OCI-LY1 (cell line): Measurements from ENCODE around the gene CSF2RB.

Experiments used
- H2AFZ ChIP-seq: fragments of 200-600 bp; sonication (generic), shearing (Covaris generic); 2 replicates; pipeline ENCODE4 v1.6.0; 2014; ENCODE audit warnings: antibody characterized with exemption, mild to moderate bottlenecking, low read length
- H3F3A ChIP-seq: fragments of 200-600 bp; sonication (generic), shearing (Covaris generic); 2 replicates; pipeline ENCODE4 v1.6.0; 2014; ENCODE audit warnings: mild to moderate bottlenecking, antibody characterized with exemption, low read length, moderate library complexity; ENCODE audit not compliant: insufficient read depth
- H3K27ac ChIP-seq: fragments of 200-600 bp; sonication (generic); 2 replicates; pipeline ENCODE4 v1.5.1; 2014; ENCODE audit warnings: low read length, mixed run types, mild to moderate bottlenecking, low read depth; ENCODE audit not compliant: poor library complexity, severe bottlenecking
- H3K27me3 ChIP-seq: fragments of 200-600 bp; sonication (generic); 2 replicates; pipeline ENCODE4 v1.6.0; 2014; ENCODE audit warnings: antibody characterized with exemption, mild to moderate bottlenecking, low read length, moderate library complexity; ENCODE audit not compliant: insufficient read depth
- H3K36me3 ChIP-seq: fragments of 200-600 bp; sonication (generic); 2 replicates; pipeline ENCODE4 v1.6.1; 2014; ENCODE audit warnings: mild to moderate bottlenecking, antibody characterized with exemption, low read length, moderate library complexity, mixed read lengths; ENCODE audit not compliant: insufficient read depth
- H3K4me1 ChIP-seq: fragments of 200-600 bp; sonication (generic); 2 replicates; pipeline ENCODE4 v1.5.1; 2014; ENCODE audit warnings: mild to moderate bottlenecking, low read length, moderate library complexity; ENCODE audit not compliant: insufficient read depth, severe bottlenecking
- H3K4me2 ChIP-seq: fragments of 200-600 bp; sonication (generic), shearing (Covaris generic); 2 replicates; pipeline ENCODE4 v1.6.1; 2014; ENCODE audit warnings: low read length
- H3K4me3 ChIP-seq: fragments of 200-600 bp; sonication (generic); 2 replicates; pipeline ENCODE4 v1.5.1; 2014; ENCODE audit warnings: low read length, low read depth, mild to moderate bottlenecking, mixed read lengths; ENCODE audit not compliant: poor library complexity, severe bottlenecking
- H3K79me2 ChIP-seq: fragments of 200-600 bp; shearing (Covaris generic); 2 replicates; pipeline ENCODE4 v1.6.1; 2016; ENCODE audit warnings: mixed run types, low read length, mixed read lengths; ENCODE audit not compliant: insufficient read depth
- H3K9ac ChIP-seq: fragments of 200-600 bp; sonication (generic), shearing (Covaris generic); 2 replicates; pipeline ENCODE4 v1.6.1; 2014; ENCODE audit warnings: mild to moderate bottlenecking, low read length, mixed read lengths
- H3K9me2 ChIP-seq: fragments of 200-600 bp; sonication (generic), shearing (Covaris generic); 2 replicates; pipeline ENCODE4 v1.6.1; 2014; ENCODE audit warnings: low read depth, mild to moderate bottlenecking, low read length, mixed read lengths
- H3K9me3 ChIP-seq: fragments of 200-600 bp; shearing (Covaris generic); 2 replicates; pipeline ENCODE4 v1.6.1; 2014; ENCODE audit warnings: low read length, mixed read lengths
- H4K20me1 ChIP-seq: fragments of 200-600 bp; sonication (generic), shearing (Covaris generic); 2 replicates; pipeline ENCODE4 v1.6.0; 2016; ENCODE audit warnings: mild to moderate bottlenecking, low read length; ENCODE audit not compliant: insufficient read depth
- EZH2 ChIP-seq: fragments of 200-600 bp; sonication (generic), shearing (Covaris generic); IDR thresholded peaks from 2 replicates; pipeline ENCODE4 v1.8.0; 2017; ENCODE audit warnings: borderline replicate concordance, mixed run types, mild to moderate bottlenecking, antibody characterized with exemption, low read length, moderate library complexity, mixed read lengths
- TF ChIP-seq, protein P1 (sequence below): fragments of 200-600 bp; sonication (generic), shearing (Covaris generic); IDR thresholded peaks from 2 replicates; pipeline ENCODE4 v1.5.1; 2017; ENCODE audit warnings: mild to moderate bottlenecking, antibody characterized with exemption, low read length, moderate library complexity, mixed read lengths

The CSF2RB gene

DNA sequence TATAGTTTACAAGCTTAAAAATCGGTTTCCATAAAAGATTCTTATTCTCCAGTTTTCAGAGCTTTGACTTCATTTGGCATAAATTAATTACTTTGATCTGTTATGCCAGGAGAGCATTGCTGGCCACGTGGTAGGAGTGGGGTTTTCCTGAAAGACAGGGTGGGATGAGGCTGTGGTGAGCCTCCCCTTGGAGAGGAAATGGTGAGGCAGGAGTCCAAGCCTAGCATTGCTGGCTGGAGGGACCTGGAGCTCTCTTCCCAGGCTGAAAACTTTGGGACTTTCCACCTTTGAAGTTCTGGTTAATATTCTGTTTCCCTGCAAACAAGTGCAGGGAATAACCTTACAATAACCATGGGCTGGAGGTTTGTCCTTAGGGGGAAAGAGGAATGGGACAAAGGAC, 21.1 kb upstream of the CSF2RB start:
- Histone ChIP-seq H3K27me3 (no peaks in the 10 kb centered on the region), H2AFZ (no peak overlapping the region), H3K4me2 (no peak overlapping the region), H3K9me3 (no peaks in the 10 kb centered on the region), H3K36me3 (no peaks in the 10 kb centered on the region), H4K20me1 (no peaks in the 10 kb centered on the region), H3K4me1 (no peaks in the 10 kb centered on the region), H3K9ac (no peak overlapping the region), H3K9me2 (no peaks in the 10 kb centered on the region), H3K27ac (no peak overlapping the region), H3F3A (no peaks in the 10 kb centered on the region), H3K4me3 (no peak overlapping the region), H3K79me2 (no peaks in the 10 kb centered on the region)
- TF ChIP-seq, protein P1, sequence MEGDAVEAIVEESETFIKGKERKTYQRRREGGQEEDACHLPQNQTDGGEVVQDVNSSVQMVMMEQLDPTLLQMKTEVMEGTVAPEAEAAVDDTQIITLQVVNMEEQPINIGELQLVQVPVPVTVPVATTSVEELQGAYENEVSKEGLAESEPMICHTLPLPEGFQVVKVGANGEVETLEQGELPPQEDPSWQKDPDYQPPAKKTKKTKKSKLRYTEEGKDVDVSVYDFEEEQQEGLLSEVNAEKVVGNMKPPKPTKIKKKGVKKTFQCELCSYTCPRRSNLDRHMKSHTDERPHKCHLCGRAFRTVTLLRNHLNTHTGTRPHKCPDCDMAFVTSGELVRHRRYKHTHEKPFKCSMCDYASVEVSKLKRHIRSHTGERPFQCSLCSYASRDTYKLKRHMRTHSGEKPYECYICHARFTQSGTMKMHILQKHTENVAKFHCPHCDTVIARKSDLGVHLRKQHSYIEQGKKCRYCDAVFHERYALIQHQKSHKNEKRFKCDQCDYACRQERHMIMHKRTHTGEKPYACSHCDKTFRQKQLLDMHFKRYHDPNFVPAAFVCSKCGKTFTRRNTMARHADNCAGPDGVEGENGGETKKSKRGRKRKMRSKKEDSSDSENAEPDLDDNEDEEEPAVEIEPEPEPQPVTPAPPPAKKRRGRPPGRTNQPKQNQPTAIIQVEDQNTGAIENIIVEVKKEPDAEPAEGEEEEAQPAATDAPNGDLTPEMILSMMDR: no peak
- TF ChIP-seq EZH2: no peak

DNA sequence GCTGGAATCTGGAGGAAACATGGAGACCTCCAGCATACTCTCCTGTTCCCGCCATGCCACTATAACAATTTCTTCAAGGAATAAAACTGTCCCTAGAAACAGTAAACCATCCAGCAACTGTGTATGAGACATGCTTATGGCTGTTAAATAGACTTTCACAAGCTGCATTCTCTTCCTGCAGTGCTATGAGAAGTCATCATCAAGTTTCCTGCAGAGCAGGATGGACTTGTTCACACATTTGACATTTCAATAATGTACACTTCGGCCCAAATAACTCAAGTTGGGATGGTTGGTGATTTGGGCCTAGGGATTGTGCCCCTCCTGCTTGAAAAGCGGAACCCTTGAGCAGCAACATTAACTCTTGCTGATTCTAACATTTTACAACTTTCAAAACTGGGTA, 20.2 kb upstream of the CSF2RB start:
- Histone ChIP-seq H3F3A (no peaks in the 10 kb centered on the region), H3K4me2 (no peak overlapping the region), H3K9me2 (no peaks in the 10 kb centered on the region), H3K4me1 (no peaks in the 10 kb centered on the region), H3K27me3 (peaks cover 3% of the 10 kb centered on the region; the same call in 1 of the 2 replicates), H3K9me3 (no peaks in the 10 kb centered on the region), H2AFZ (no peak overlapping the region), H3K4me3 (no peak overlapping the region), H3K36me3 (no peaks in the 10 kb centered on the region), H3K27ac (no peak overlapping the region), H3K79me2 (no peaks in the 10 kb centered on the region), H3K9ac (no peak overlapping the region), H4K20me1 (no peaks in the 10 kb centered on the region)
- TF ChIP-seq, protein P1: no peak
- no peak for TF ChIP-seq EZH2

DNA sequence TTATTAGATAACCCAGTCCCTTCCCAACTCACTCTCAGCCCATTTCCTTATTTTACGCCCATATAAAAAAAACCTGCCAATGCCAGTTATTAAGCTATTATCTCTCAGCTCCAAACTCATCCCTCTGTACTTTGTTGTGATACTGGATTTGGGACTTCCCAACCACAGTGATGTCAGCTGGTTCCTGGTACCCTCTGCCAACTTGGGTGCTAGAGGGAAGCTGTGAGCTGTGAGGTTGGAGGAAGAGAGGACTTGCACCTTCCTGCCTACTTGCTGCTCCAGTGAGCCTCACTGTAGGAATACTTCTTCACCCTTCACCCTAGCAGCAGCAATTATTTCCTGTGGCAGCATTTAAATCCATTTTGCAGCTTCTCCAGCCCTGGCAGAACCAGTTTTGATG, 19.2 kb upstream of the CSF2RB start:
- Histone ChIP-seq H3K36me3 (no peaks in the 10 kb centered on the region), H3K9me2 (no peaks in the 10 kb centered on the region), H3F3A (no peaks in the 10 kb centered on the region), H2AFZ (no peak overlapping the region), H3K4me3 (no peak overlapping the region), H3K9me3 (no peaks in the 10 kb centered on the region), H3K27me3 (peaks cover 3% of the 10 kb centered on the region; the same call in 1 of the 2 replicates), H3K4me1 (no peaks in the 10 kb centered on the region), H3K79me2 (no peaks in the 10 kb centered on the region), H3K27ac (no peak overlapping the region), H3K9ac (no peak overlapping the region), H4K20me1 (no peaks in the 10 kb centered on the region), H3K4me2 (no peak overlapping the region)
- no peak for TF ChIP-seq EZH2
- TF ChIP-seq, protein P1: no peak
